ENCODE data around the gene SCN5A. TPM values are rescaled to one million over a fixed set of nuclear protein-coding genes. Genes with fewer than 3 reads are reported as not detected.

SCN5A gene
- total RNA-seq, 1 donor from 2014 or later, result 239 TPM

DNA sequence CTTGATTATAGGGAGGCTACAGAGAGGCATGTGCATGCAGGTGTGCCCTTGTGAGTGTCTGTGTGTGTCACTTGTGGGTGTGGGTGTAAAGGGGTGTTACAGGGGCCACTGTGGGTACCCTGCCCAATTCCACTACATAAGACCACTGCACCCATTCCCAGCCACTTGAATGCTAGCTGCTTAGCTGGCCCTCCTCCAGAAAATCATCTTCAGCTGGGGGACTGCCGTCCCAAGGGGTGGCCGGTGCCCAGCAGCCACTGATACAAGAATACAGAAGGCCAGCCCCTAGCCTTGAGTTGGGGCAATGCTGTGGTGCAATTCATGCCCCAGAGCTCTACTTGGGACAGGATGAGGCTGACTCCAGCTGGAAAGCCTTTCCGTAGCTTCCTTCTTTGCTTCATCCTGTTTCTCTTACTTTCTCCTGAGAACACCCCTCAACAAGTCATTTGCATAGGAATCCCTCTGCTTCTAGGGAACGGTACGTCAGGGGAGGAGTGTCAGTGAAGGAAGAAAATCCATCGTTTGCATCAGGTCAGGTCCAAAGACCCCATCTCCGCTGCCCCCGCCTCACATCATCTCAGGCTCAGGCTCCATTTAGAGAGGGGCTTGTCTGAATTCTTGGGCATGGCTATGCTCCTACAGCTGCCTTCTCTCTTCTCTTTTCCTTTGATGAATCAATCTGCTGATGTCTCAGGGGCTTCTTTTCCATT, 72.0 kb downstream of the SCN5A start:
- intact Hi-C loops (cut with micrococcal nuclease), result no loop called here
- H3K27me3 ChIP-seq (ENCODE audit: low read depth), result no peaks in the 10 kb centered on the region
- TF ChIP-seq, protein P1, sequence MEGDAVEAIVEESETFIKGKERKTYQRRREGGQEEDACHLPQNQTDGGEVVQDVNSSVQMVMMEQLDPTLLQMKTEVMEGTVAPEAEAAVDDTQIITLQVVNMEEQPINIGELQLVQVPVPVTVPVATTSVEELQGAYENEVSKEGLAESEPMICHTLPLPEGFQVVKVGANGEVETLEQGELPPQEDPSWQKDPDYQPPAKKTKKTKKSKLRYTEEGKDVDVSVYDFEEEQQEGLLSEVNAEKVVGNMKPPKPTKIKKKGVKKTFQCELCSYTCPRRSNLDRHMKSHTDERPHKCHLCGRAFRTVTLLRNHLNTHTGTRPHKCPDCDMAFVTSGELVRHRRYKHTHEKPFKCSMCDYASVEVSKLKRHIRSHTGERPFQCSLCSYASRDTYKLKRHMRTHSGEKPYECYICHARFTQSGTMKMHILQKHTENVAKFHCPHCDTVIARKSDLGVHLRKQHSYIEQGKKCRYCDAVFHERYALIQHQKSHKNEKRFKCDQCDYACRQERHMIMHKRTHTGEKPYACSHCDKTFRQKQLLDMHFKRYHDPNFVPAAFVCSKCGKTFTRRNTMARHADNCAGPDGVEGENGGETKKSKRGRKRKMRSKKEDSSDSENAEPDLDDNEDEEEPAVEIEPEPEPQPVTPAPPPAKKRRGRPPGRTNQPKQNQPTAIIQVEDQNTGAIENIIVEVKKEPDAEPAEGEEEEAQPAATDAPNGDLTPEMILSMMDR (IDR thresholded peaks at IDR 0.05; ENCODE audit: borderline replicate concordance), result no peak
- peaks cover 12% of the 10 kb centered on the region for H3K9me3 ChIP-seq (replicated peaks)
- no peak overlapping the region for H3K4me3 ChIP-seq
- no peak for DNase-seq
- peaks cover 81% of the 10 kb centered on the region for H3K4me1 ChIP-seq
- H3K27ac ChIP-seq (replicated peaks), result peak overlapping the region; percentile 94
- peaks cover 46% of the 10 kb centered on the region for H3K36me3 ChIP-seq

DNA sequence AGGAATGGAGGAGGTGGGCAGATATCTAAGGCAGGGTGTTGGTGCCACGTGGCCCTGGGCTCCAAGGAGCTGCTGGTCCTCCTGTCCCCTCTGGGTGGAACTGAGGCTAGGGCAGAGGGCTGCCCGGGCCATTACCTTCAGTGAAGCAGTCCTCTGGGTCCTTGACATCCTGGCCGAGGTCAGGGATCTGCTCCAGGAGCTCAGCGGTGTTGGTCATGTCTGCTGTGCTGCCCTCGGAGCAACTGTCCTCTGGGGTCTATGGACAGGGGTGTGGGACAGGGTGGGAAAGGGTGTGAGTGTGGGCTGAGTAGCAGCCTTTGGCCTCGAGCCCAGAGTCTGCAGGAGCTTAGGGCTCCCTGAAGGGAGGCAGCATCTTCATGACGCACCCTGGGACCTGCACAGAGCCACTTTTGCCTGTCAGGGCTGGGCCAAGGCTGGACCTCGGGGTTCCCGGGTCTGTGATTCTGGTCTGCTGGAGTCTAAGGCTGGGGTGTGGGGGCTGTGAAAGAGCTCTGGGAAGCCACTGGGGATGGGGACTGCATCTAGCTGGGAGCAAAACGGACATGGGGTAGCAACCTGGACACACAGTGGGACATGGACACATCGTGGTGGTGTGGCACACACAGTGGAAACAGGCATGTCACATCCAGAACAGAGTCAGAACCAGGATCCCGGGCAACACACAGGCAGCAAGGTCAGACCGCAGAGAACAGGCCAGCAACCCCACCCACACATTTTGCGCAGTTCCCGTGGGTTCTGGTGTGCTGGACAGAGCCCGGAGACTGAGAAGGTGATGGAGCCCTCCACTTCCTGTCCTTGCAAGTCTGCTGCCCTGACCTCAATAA, 72.7 kb downstream of the SCN5A start:
- no peak for DNase-seq
- TF ChIP-seq, protein P1 (IDR thresholded peaks at IDR 0.05; ENCODE audit: borderline replicate concordance), result no peak
- H3K4me3 ChIP-seq, result no peak overlapping the region
- H3K9me3 ChIP-seq (replicated peaks), result peaks cover 12% of the 10 kb centered on the region
- no peaks in the 10 kb centered on the region for H3K27me3 ChIP-seq (ENCODE audit: low read depth)
- peaks cover 50% of the 10 kb centered on the region for H3K36me3 ChIP-seq
- peaks cover 74% of the 10 kb centered on the region for H3K4me1 ChIP-seq
- H3K27ac ChIP-seq (replicated peaks), result peak overlapping the region; percentile 94
- intact Hi-C loops (cut with micrococcal nuclease), result no loop called here

DNA sequence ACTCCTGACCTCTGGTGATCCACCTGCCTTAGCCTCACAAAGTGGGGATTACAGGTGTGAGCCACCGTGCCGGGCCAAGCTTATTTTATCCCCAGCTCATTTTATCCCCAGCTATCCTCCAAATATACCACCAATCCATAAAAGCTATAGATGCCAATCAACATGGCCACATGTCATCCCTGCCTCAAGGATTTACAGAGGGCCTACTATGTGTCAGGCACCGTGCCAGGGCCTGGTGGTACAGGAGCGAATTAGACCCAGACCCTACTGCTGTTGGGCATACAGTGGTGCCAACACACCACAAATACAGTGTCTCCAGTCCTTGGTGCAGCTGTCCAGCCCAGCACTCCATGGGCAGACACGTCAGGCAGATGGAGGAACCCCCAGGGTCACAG, 73.4 kb downstream of the SCN5A start:
- peaks cover 12% of the 10 kb centered on the region for H3K9me3 ChIP-seq (replicated peaks)
- H3K27ac ChIP-seq (replicated peaks), result peak overlapping the region; percentile 94
- DNase-seq, result no peak
- no peak overlapping the region for H3K4me3 ChIP-seq
- intact Hi-C loops (cut with micrococcal nuclease), result no loop called here
- H3K36me3 ChIP-seq, result peaks cover 51% of the 10 kb centered on the region
- H3K27me3 ChIP-seq (ENCODE audit: low read depth), result no peaks in the 10 kb centered on the region
- TF ChIP-seq, protein P1 (IDR thresholded peaks at IDR 0.05; ENCODE audit: borderline replicate concordance), result no peak
- H3K4me1 ChIP-seq, result peaks cover 67% of the 10 kb centered on the region

DNA sequence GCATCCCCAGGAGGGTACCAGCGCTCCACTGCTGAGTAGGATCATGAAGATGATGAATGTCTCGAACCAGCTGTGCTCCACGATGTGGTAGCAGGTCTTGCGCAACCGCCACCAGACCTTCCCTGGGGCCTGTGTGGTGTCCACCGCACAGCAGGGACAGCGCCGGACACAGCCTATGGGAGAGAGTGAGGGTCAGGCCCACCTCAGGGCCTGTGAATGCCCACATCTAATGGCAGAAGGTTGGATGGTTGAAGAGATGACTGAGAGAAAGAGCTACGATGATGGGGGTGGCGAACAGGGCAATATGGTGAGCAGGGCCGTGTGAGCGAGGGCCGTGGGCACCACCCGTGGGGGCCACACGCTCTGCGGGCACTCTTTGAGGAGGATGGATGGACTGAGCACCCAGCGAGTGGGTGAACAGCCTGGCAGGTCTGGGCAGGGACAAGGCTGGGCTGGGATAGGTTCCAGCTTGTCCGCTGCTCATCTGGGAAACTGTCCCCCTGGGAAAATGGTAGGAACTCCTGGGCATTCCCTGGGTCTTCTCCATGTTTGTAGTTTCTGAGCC, 74.1 kb downstream of the SCN5A start:
- Histone ChIP-seq H3K27ac (replicated peaks) (peak overlapping the region; percentile 29), H3K27me3 (ENCODE audit: low read depth) (no peaks in the 10 kb centered on the region), H3K4me3 (no peak overlapping the region), H3K9me3 (replicated peaks) (peaks cover 12% of the 10 kb centered on the region), H3K36me3 (peaks cover 57% of the 10 kb centered on the region), H3K4me1 (peaks cover 60% of the 10 kb centered on the region)
- DNase-seq, result no peak
- intact Hi-C loops (cut with micrococcal nuclease), result no loop called here
- TF ChIP-seq, protein P1 (IDR thresholded peaks at IDR 0.05; ENCODE audit: borderline replicate concordance), result no peak

DNA sequence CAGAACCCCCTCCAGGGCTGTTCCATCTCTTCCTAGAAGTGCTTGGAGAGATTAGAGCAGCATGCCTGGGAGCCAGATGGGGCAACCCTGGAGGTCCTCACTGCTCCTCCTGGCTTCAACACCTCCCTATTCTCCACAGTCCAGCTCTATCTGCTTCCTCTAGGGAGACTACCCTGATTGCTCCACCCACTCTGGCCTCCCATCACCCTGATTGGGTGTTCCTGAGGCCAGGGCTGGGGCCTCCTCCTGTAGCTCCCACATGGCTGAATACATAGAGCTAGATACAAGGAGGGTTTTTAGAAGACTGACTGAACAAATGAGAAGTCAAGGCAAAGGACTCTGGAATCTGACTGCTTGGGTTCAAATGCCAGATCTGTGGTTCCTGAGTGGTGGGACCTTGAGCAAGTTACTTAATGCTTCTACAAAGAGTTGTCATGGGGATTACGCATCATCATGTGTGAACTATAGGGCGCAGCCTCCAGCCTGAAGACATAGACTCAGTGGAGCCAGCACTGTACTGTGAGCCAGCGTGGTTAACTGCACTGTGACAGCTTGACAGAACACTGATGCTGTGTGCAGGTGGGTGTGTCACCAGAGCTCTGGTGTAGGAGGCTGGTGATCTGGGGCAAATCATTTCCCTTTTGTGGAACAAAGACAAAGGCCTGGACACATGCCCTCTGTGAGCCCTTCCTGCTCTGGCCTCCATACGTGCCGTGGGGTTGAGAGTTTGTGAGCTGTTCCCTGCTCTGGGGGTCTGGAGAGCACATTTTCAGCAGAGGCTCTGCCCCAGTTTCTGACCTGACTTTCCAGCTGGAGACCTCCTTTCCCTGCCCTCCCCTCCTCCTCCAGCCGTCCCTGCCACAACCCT, 74.8 kb downstream of the SCN5A start:
- Histone ChIP-seq H3K4me1 (peaks cover 52% of the 10 kb centered on the region), H3K27ac (replicated peaks) (peak overlapping the region; percentile 29)
- DNase-seq, result no peak

More for the DNA sequence above, 74.8 kb downstream of the SCN5A start:
- H3K27me3 ChIP-seq (ENCODE audit: low read depth), result no peaks in the 10 kb centered on the region
- peaks cover 63% of the 10 kb centered on the region for H3K36me3 ChIP-seq
- peaks cover 12% of the 10 kb centered on the region for H3K9me3 ChIP-seq (replicated peaks)
- intact Hi-C loops (cut with micrococcal nuclease), result no loop called here
- H3K4me3 ChIP-seq, result no peak overlapping the region
- TF ChIP-seq, protein P1 (IDR thresholded peaks at IDR 0.05; ENCODE audit: borderline replicate concordance), result no peak

Measured in left ventricle myocardium inferior (tissue), 1 donor.